Mesenteric fat pad (tissue), 1 donor: ENCODE results near the gene THEMIS. TPM values are rescaled to one million over a fixed set of nuclear protein-coding genes. Genes with fewer than 3 reads are reported as not detected.
"Not testable (repeated sequence)": the region's sequence is repeated elsewhere in the genome, so short reads cannot be mapped to it uniquely, and the experiment has no call there.

ENCODE experiments used
- DNase-seq: peaks from one replicate; pipeline ENCODE4 v3.0.0-alpha.2; 2020; ENCODE audit warnings: low spot score
- total RNA-seq: library from RNA; stranded (reverse); fragmentation: NEBNext Ultra II Directional; extraction: Animal tissue kit (Norgen Biotek cat#: 25700); gene quantifications from one replicate; pipeline ENCODE4 v1.2.1, GENCODE V29; 2021
- donor health status: DM: yes; HTN: yes; CAD: no.

Gene THEMIS
- total RNA-seq, 1 donor from 2014 or later, result 0.45 TPM

GRCh38 chr6:127914240-127914639 is 13.4 kb upstream of the THEMIS start:
- no peak for DNase-seq

GRCh38 chr6:127912914-127913313 is 12.1 kb upstream of the THEMIS start:
- DNase-seq, result no peak

- no peak for DNase-seq
Observed at GRCh38 chr6:127907960-127908640, 7.2 kb upstream of the THEMIS start.

- DNase-seq, result no peak
Observed at GRCh38 chr6:127904160-127904559, 3.3 kb upstream of the THEMIS start.

GRCh38 chr6:127902933-127903332 is 2.1 kb upstream of the THEMIS start:
- no peak for DNase-seq

- no peak for DNase-seq
Observed at GRCh38 chr6:127897484-127897883, 3.4 kb downstream of the THEMIS start.

GRCh38 chr6:127894051-127894450 is 6.8 kb downstream of the THEMIS start:
- DNase-seq, result no peak

GRCh38 chr6:127893541-127893940 is 7.3 kb downstream of the THEMIS start:
- no peak for DNase-seq

- no peak for DNase-seq
Observed at GRCh38 chr6:127891731-127892326, 9.0 kb downstream of the THEMIS start.

- DNase-seq, result no peak
Observed at GRCh38 chr6:127886603-127887002, 14.3 kb downstream of the THEMIS start.

- DNase-seq, result no peak
Observed at GRCh38 chr6:127884134-127884533, 16.7 kb downstream of the THEMIS start.

- DNase-seq, result not testable (repeated sequence)
Observed at GRCh38 chr6:127881949-127882348, 18.9 kb downstream of the THEMIS start.

GRCh38 chr6:127880429-127880828 is 20.4 kb downstream of the THEMIS start:
- DNase-seq, result no peak

GRCh38 chr6:127879685-127880084 is 21.2 kb downstream of the THEMIS start:
- DNase-seq, result no peak

- DNase-seq, result no peak
Observed at GRCh38 chr6:127878115-127878514, 22.7 kb downstream of the THEMIS start.

GRCh38 chr6:127877231-127877630 is 23.6 kb downstream of the THEMIS start:
- no peak for DNase-seq

- no peak for DNase-seq
Observed at GRCh38 chr6:127869772-127870404, 31.0 kb downstream of the THEMIS start.

GRCh38 chr6:127869183-127869582 is 31.7 kb downstream of the THEMIS start:
- no peak for DNase-seq

- DNase-seq, result no peak
Observed at GRCh38 chr6:127868338-127868737, 32.5 kb downstream of the THEMIS start.

- no peak for DNase-seq
Observed at GRCh38 chr6:127866766-127867165, 34.1 kb downstream of the THEMIS start.

GRCh38 chr6:127865108-127865507 is 35.8 kb downstream of the THEMIS start:
- no peak for DNase-seq

- DNase-seq, result no peak
Observed at GRCh38 chr6:127864701-127865100, 36.2 kb downstream of the THEMIS start.

- DNase-seq, result no peak
Observed at GRCh38 chr6:127860723-127861122, 40.1 kb downstream of the THEMIS start.
